AG04450 (cell line): ENCODE data around the gene IFIT5. TPM values are rescaled to one million over a fixed set of nuclear protein-coding genes. Genes with fewer than 3 reads are reported as not detected.

Source experiments
- CTCF ChIA-PET: fragments of 300-600, 350-600 bp; formaldehyde crosslinking; extraction: SDS; loops from one replicate; lab custom pipeline; 2022; ENCODE audit warnings: antibody characterized with exemption, inconsistent platforms; lab: Charles Lee
- POLR2A ChIA-PET: fragments of 350-600 bp; formaldehyde crosslinking; extraction: SDS; loops from one replicate; lab custom pipeline; 2021; ENCODE audit warnings: antibody characterized with exemption, inconsistent platforms; lab: Yijun Ruan, JAX
- DNase-seq: peaks from one replicate; pipeline ENCODE4 v3.0.0-alpha.2; 2011; ENCODE audit warnings: low read depth, low spot score
- H3K27ac ChIP-seq: one replicate; pipeline ENCODE4 v1.5.1; 2012; ENCODE audit warnings: low read depth, low read length, control low read depth
- H3K27me3 ChIP-seq: one replicate; pipeline ENCODE4 v1.6.0; 2012; ENCODE audit warnings: low read length; ENCODE audit not compliant: control insufficient read depth, insufficient read depth
- H3K4me3 ChIP-seq: 2 replicates; pipeline ENCODE4 v1.5.1; 2011; ENCODE audit warnings: mild to moderate bottlenecking, low read depth, low read length, control low read depth
- H3K9me3 ChIP-seq: 2 replicates; pipeline ENCODE4 v1.5.1; 2012; ENCODE audit warnings: low read length; ENCODE audit not compliant: control insufficient read depth, insufficient read depth
- polyA plus RNA-seq: library from polyadenylated mRNA; depleted of rRNA; stranded (reverse); fragments of >200 nt; gene quantifications from 2 replicates; pipeline ENCODE4 v1.2.3, GENCODE V29; 2011
- TF ChIP-seq, protein P1 (sequence below): IDR thresholded peaks from 2 replicates; pipeline ENCODE4 v1.5.1; 2011; ENCODE audit warnings: low read depth, low read length, control low read depth, inconsistent platforms

IFIT5 gene
- polyA plus RNA-seq, 1 experiment: 14.9 TPM

DNA sequence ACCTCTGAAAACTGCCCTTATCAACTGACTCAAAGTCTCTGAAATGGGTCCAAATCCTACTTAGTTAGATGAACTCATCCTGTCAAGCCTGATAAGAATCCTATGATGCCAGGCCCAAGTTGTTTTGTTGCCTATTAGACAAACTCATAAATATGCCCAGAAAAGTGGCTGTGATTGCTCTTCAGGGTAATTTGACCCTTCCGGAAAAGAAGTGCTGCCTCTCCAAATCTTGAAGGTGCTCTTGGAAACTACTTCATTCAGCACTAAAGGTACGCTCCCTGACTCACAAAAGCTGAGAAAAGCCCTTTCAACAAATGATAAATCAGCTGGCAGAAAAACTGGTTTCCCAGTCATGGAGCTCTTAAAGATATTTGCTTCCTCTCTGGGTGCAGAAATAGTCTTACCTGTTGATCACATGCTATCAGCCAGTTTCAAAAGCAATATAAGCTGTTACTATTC lies 6.7 kb downstream of the IFIT5 start:
- Histone ChIP-seq H3K4me3 (no peak overlapping the region), H3K9me3 (no peaks in the 10 kb centered on the region), H3K27me3 (no peaks in the 10 kb centered on the region), H3K27ac (no peak overlapping the region)
- CTCF ChIA-PET: no interaction called here
- no peak for DNase-seq
- POLR2A ChIA-PET: no interaction called here
- TF ChIP-seq, protein P1, sequence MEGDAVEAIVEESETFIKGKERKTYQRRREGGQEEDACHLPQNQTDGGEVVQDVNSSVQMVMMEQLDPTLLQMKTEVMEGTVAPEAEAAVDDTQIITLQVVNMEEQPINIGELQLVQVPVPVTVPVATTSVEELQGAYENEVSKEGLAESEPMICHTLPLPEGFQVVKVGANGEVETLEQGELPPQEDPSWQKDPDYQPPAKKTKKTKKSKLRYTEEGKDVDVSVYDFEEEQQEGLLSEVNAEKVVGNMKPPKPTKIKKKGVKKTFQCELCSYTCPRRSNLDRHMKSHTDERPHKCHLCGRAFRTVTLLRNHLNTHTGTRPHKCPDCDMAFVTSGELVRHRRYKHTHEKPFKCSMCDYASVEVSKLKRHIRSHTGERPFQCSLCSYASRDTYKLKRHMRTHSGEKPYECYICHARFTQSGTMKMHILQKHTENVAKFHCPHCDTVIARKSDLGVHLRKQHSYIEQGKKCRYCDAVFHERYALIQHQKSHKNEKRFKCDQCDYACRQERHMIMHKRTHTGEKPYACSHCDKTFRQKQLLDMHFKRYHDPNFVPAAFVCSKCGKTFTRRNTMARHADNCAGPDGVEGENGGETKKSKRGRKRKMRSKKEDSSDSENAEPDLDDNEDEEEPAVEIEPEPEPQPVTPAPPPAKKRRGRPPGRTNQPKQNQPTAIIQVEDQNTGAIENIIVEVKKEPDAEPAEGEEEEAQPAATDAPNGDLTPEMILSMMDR: no peak

DNA sequence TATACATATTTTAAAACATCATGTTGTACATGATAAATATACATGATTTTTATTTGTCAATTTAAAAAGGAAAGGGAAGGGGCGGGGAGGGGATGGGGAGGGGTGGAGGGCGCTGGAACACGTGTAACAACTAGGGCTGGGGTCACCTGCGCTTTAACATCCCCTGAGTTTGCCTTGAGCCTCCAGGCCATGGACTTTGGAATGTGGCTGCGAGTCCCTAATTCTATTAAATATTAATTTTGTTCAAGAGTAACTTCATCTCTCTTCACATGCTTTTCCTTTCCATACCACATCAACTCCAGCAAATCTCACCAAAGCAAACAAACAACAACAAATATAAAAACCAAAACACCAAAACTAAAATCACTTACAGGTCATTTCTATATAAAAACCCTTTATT lies 10.6 kb downstream of the IFIT5 start:
- Histone ChIP-seq H3K4me3 (no peak overlapping the region), H3K9me3 (no peaks in the 10 kb centered on the region), H3K27me3 (no peaks in the 10 kb centered on the region), H3K27ac (no peak overlapping the region)
- ChIA-PET POLR2A (no interaction called here), CTCF (interaction anchor here (0.6 kb wide), 1 partner anchor 205 kb away, joined by 5 read pairs; no protein-coding TSS in a partner anchor)
- TF ChIP-seq, protein P1: no peak
- no peak for DNase-seq

DNA sequence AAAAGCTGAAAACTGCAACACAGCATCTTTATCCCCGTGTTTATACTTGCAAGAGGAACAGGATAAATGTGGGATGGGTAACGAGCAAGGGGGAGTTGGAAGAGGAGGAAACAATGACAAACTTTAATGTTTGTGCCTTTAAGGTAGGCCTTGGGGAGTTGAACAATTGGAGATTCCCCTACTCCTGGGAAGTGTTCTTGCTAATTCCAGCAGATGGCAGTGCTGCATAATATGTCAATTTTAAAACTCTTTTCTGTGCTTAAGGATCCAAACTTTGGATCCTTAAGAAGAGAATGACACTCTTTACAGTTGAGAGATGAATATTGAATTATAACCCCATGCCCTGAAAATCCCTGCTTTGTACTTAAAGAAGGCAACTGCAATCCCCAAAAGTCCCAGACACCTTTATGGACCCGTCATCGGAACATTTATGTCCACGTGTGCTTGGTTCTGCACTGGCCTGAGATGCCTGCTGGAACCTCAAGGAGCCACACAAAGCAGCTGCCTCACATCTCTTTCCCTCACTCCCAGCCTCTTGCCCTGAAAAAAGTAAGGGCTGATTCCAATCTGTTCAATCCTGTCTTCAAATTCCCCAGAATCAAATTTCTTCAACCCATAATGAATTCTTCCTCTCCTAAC lies 12.0 kb downstream of the IFIT5 start:
- peak; percentile 50 for DNase-seq
- TF ChIP-seq, protein P1: peak; percentile 84
- Histone ChIP-seq H3K27me3 (no peaks in the 10 kb centered on the region), H3K27ac (no peak overlapping the region), H3K9me3 (no peaks in the 10 kb centered on the region), H3K4me3 (no peak overlapping the region)
- POLR2A ChIA-PET: no interaction called here
- CTCF ChIA-PET: interaction anchor here (1.0 to 2.5 kb wide), 5 partner anchors 9 to 285 kb away, joined by 3 to 20 read pairs (median 6); no protein-coding TSS in a partner anchor

DNA sequence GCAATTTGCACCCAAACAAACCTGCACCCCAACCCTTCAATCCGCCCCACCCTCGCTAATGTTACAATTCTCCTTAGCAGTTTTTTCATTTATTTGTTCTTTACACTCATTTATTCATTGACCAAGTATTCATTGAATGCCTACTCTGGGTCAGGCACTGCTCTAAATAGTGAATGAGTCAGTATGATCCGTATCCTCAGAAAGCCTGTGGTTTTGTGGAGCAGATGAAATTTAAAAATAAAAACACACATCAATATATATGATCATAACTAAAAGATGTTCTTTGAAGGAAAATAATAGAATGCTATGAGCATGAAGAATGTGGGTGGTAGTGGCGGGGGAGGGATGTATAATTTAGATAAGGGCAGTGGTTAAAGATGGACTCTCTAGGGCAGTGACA lies 13.3 kb downstream of the IFIT5 start:
- TF ChIP-seq, protein P1: no peak
- Histone ChIP-seq H3K9me3 (no peaks in the 10 kb centered on the region), H3K4me3 (no peak overlapping the region), H3K27ac (peak overlapping the region; percentile 50), H3K27me3 (no peaks in the 10 kb centered on the region)
- CTCF ChIA-PET: interaction anchor here (1.0 to 2.5 kb wide), 4 partner anchors 9 to 137 kb away, joined by 4 to 20 read pairs (median 12); no protein-coding TSS in a partner anchor
- POLR2A ChIA-PET: no interaction called here
- peak; percentile 48 for DNase-seq

DNA sequence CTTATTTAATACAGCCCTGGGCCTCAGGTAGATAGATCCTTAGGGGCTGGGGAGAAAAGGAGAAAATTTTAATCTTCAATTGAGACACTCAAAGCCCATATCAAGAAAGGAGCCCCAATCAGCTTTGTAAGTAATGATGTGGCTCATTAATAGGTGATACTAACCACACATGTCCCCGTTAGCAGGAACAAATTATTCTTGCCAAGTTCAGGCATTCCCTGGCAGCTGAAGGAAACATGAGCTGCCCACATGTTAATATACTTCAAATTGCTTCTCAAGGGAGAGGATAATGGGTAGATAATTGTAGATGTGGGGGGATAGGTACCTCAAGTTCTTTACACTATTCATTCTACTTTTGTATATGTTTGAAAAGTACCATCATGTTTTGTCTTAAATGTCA lies 14.5 kb downstream of the IFIT5 start:
- Histone ChIP-seq H3K4me3 (no peak overlapping the region), H3K27ac (no peak overlapping the region), H3K27me3 (no peaks in the 10 kb centered on the region), H3K9me3 (no peaks in the 10 kb centered on the region)
- ChIA-PET POLR2A (no interaction called here), CTCF (interaction anchor here (0.7 to 2.5 kb wide), 5 partner anchors 10 to 136 kb away, joined by 3 to 20 read pairs (median 6); no protein-coding TSS in a partner anchor)
- TF ChIP-seq, protein P1: no peak
- DNase-seq: no peak
